Karpas-422 (cell line): Measurements from ENCODE around the gene FAM209B. TPM values are rescaled to one million over a fixed set of nuclear protein-coding genes. Genes with fewer than 3 reads are reported as not detected.
"Not testable (repeated sequence)": the region's sequence is repeated elsewhere in the genome, so short reads cannot be mapped to it uniquely, and the experiment has no call there.

Experiments
- DNase-seq: peaks from one replicate; pipeline ENCODE4 v3.0.0-alpha.2; 2015
- H2AFZ ChIP-seq: fragments of 200-600 bp; sonication (generic); 2 replicates; pipeline ENCODE4 v1.6.1; 2014; ENCODE audit warnings: antibody characterized with exemption, low read length, mixed read lengths
- H3K27ac ChIP-seq: fragments of 200-600 bp; sonication (generic); 2 replicates; pipeline ENCODE4 v1.5.1; 2014; ENCODE audit warnings: mild to moderate bottlenecking, low read length, moderate library complexity
- H3K27me3 ChIP-seq: fragments of 200-600 bp; sonication (generic); 2 replicates; pipeline ENCODE4 v1.6.1; 2014; ENCODE audit warnings: low read length, mixed read lengths
- H3K36me3 ChIP-seq: fragments of 200-600 bp; sonication (generic); 2 replicates; pipeline ENCODE4 v1.6.1; 2014; ENCODE audit warnings: low read length, mixed read lengths; ENCODE audit not compliant: insufficient read depth
- H3K4me1 ChIP-seq: fragments of 200-600 bp; sonication (generic); 2 replicates; pipeline ENCODE4 v1.6.1; 2014; ENCODE audit warnings: mild to moderate bottlenecking, low read length, mixed read lengths
- H3K4me2 ChIP-seq: fragments of 200-600 bp; sonication (generic); 2 replicates; pipeline ENCODE4 v1.6.1; 2014; ENCODE audit warnings: low read length, low read depth, mild to moderate bottlenecking; ENCODE audit not compliant: poor library complexity, severe bottlenecking
- H3K4me3 ChIP-seq: fragments of 200-600 bp; sonication (generic); 2 replicates; pipeline ENCODE4 v1.5.1; 2014; ENCODE audit warnings: mild to moderate bottlenecking, antibody characterized with exemption, low read length, mixed read lengths
- H3K79me2 ChIP-seq: fragments of 200-600 bp; sonication (generic); 2 replicates; pipeline ENCODE4 v1.6.1; 2014; ENCODE audit warnings: mild to moderate bottlenecking, low read length, mixed read lengths
- H3K9ac ChIP-seq: fragments of 200-600 bp; sonication (generic); 2 replicates; pipeline ENCODE4 v1.6.0; 2014; ENCODE audit warnings: low read length
- H3K9me2 ChIP-seq: fragments of 200-600 bp; sonication (generic), shearing (Covaris generic); replicated peaks from 2 replicates; pipeline ENCODE4 v1.6.0; 2014; ENCODE audit warnings: mild to moderate bottlenecking, low read length, moderate library complexity; ENCODE audit not compliant: insufficient read depth
- H3K9me3 ChIP-seq: fragments of 300-700, 200-600 bp; sonication (generic); 2 replicates; pipeline ENCODE4 v1.6.1; 2014; ENCODE audit warnings: low read length, mixed read lengths
- H4K20me1 ChIP-seq: fragments of 200-600 bp; sonication (generic); 2 replicates; pipeline ENCODE4 v1.6.1; 2014; ENCODE audit warnings: mild to moderate bottlenecking, antibody characterized with exemption, low read length, low read depth; ENCODE audit not compliant: insufficient read depth
- total RNA-seq: library from RNA; depleted of rRNA; stranded (reverse); fragments of >200 nt; shearing (Covaris generic); gene quantifications from 2 replicates; pipeline ENCODE4 v1.2.3, GENCODE V29; 2014; ENCODE audit warnings: low replicate concordance

FAM209B gene
- total RNA-seq, 1 experiment from 2014 or later: 0.60 TPM

GRCh38 chr20:56520180-56520579, 12.9 kb upstream of the FAM209B start:
- no peak overlapping the region for H3K4me2 ChIP-seq
- peaks cover 44% of the 10 kb centered on the region for H3K36me3 ChIP-seq
- H3K79me2 ChIP-seq: no peaks in the 10 kb centered on the region
- H3K27me3 ChIP-seq: no peaks in the 10 kb centered on the region
- H3K27ac ChIP-seq: no peak overlapping the region
- no peaks in the 10 kb centered on the region for H4K20me1 ChIP-seq
- H3K4me1 ChIP-seq: no peaks in the 10 kb centered on the region
- H2AFZ ChIP-seq: no peak overlapping the region
- H3K9ac ChIP-seq: no peak overlapping the region
- no peaks in the 10 kb centered on the region for H3K9me2 ChIP-seq
- H3K9me3 ChIP-seq: no peaks in the 10 kb centered on the region; the same call in 1 of the 2 replicates
- no peak overlapping the region for H3K4me3 ChIP-seq
- no peak for DNase-seq

GRCh38 chr20:56520746-56521354, 12.2 kb upstream of the FAM209B start:
- H3K27ac ChIP-seq, H3K9me2 ChIP-seq, H4K20me1 ChIP-seq, H3K27me3 ChIP-seq, H3K9me3 ChIP-seq, H3K9ac ChIP-seq, H3K4me2 ChIP-seq, H3K4me3 ChIP-seq, H3K79me2 ChIP-seq, H2AFZ ChIP-seq, DNase-seq, H3K4me1 ChIP-seq: not testable (repeated sequence)
- peaks cover 44% of the 10 kb centered on the region for H3K36me3 ChIP-seq

- Histone ChIP-seq H3K9ac (no peak overlapping the region), H3K4me3 (no peak overlapping the region), H3K27ac (no peak overlapping the region), H2AFZ (no peak overlapping the region), H3K79me2 (no peaks in the 10 kb centered on the region), H3K27me3 (no peaks in the 10 kb centered on the region), H3K4me2 (no peak overlapping the region), H3K36me3 (peaks cover 31% of the 10 kb centered on the region), H3K9me2 (no peaks in the 10 kb centered on the region), H3K9me3 (no peaks in the 10 kb centered on the region; the same call in 1 of the 2 replicates), H4K20me1 (no peaks in the 10 kb centered on the region), H3K4me1 (no peaks in the 10 kb centered on the region)
- no peak for DNase-seq
Measured at GRCh38 chr20:56522311-56522710, 10.7 kb upstream of the FAM209B start.

GRCh38 chr20:56524444-56524843, 8.6 kb upstream of the FAM209B start, which contains the start of gene FAM209A:
TSS of gene FAM209A (plus strand) at chr20:56524744. CDS start at chr20:56524809, 65 bp downstream.
- peaks cover 11% of the 10 kb centered on the region; the same call in 1 of the 2 replicates for H3K36me3 ChIP-seq
- not testable (repeated sequence) for H4K20me1 ChIP-seq, H3K4me2 ChIP-seq, DNase-seq, H3K9me3 ChIP-seq, H3K9ac ChIP-seq, H3K27ac ChIP-seq, H3K4me1 ChIP-seq, H3K27me3 ChIP-seq, H3K79me2 ChIP-seq, H3K9me2 ChIP-seq, H3K4me3 ChIP-seq, H2AFZ ChIP-seq

- Histone ChIP-seq H3K27me3 (no peaks in the 10 kb centered on the region), H3K36me3 (no peaks in the 10 kb centered on the region), H3K9me2 (no peaks in the 10 kb centered on the region), H4K20me1 (no peaks in the 10 kb centered on the region), H3K4me3 (no peak overlapping the region), H3K79me2 (no peaks in the 10 kb centered on the region), H2AFZ (no peak overlapping the region), H3K4me1 (no peaks in the 10 kb centered on the region), H3K4me2 (no peak overlapping the region), H3K27ac (no peak overlapping the region), H3K9me3 (no peaks in the 10 kb centered on the region), H3K9ac (no peak overlapping the region)
- no peak for DNase-seq
Measured at GRCh38 chr20:56527521-56527920, 5.5 kb upstream of the FAM209B start.

GRCh38 chr20:56537997-56538396, 5.0 kb downstream of the FAM209B start:
- Histone ChIP-seq H3K36me3 (no peaks in the 10 kb centered on the region), H3K79me2 (no peaks in the 10 kb centered on the region), H3K27me3 (no peaks in the 10 kb centered on the region), H3K4me2 (no peak overlapping the region), H3K9me2 (no peaks in the 10 kb centered on the region), H3K9me3 (no peaks in the 10 kb centered on the region), H2AFZ (no peak overlapping the region), H3K4me1 (no peaks in the 10 kb centered on the region), H4K20me1 (no peaks in the 10 kb centered on the region), H3K9ac (no peak overlapping the region), H3K27ac (no peak overlapping the region), H3K4me3 (no peak overlapping the region)
- no peak for DNase-seq

GRCh38 chr20:56540415-56540814, 7.4 kb downstream of the FAM209B start:
- Histone ChIP-seq H3K9me2 (no peaks in the 10 kb centered on the region), H2AFZ (no peak overlapping the region), H3K4me3 (no peak overlapping the region), H3K9me3 (no peaks in the 10 kb centered on the region), H3K4me1 (no peaks in the 10 kb centered on the region), H3K4me2 (no peak overlapping the region), H3K79me2 (no peaks in the 10 kb centered on the region), H4K20me1 (no peaks in the 10 kb centered on the region), H3K27ac (no peak overlapping the region), H3K36me3 (no peaks in the 10 kb centered on the region), H3K27me3 (no peaks in the 10 kb centered on the region), H3K9ac (no peak overlapping the region)
- DNase-seq: no peak

- Histone ChIP-seq H3K9me3 (no peaks in the 10 kb centered on the region), H4K20me1 (no peaks in the 10 kb centered on the region), H3K27ac (no peak overlapping the region), H3K36me3 (no peaks in the 10 kb centered on the region), H2AFZ (no peak overlapping the region), H3K27me3 (no peaks in the 10 kb centered on the region), H3K4me2 (no peak overlapping the region), H3K4me3 (no peak overlapping the region), H3K9me2 (no peaks in the 10 kb centered on the region), H3K4me1 (no peaks in the 10 kb centered on the region), H3K9ac (no peak overlapping the region), H3K79me2 (no peaks in the 10 kb centered on the region)
- no peak for DNase-seq
Measured at GRCh38 chr20:56542489-56543030, 9.5 kb downstream of the FAM209B start.
